Measurements from ENCODE around the gene ITPKC.

GRCh38 chr19:40689339-40690049 is 27.4 kb upstream of the ITPKC start:
- TF ChIP-seq, protein P1, sequence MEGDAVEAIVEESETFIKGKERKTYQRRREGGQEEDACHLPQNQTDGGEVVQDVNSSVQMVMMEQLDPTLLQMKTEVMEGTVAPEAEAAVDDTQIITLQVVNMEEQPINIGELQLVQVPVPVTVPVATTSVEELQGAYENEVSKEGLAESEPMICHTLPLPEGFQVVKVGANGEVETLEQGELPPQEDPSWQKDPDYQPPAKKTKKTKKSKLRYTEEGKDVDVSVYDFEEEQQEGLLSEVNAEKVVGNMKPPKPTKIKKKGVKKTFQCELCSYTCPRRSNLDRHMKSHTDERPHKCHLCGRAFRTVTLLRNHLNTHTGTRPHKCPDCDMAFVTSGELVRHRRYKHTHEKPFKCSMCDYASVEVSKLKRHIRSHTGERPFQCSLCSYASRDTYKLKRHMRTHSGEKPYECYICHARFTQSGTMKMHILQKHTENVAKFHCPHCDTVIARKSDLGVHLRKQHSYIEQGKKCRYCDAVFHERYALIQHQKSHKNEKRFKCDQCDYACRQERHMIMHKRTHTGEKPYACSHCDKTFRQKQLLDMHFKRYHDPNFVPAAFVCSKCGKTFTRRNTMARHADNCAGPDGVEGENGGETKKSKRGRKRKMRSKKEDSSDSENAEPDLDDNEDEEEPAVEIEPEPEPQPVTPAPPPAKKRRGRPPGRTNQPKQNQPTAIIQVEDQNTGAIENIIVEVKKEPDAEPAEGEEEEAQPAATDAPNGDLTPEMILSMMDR (IDR thresholded peaks at IDR 0.05): no peak
- TF ChIP-seq POLR2A (IDR thresholded peaks at IDR 0.05): no peak
